ENCODE results near the gene CALN1.

CALN1 gene

DNA sequence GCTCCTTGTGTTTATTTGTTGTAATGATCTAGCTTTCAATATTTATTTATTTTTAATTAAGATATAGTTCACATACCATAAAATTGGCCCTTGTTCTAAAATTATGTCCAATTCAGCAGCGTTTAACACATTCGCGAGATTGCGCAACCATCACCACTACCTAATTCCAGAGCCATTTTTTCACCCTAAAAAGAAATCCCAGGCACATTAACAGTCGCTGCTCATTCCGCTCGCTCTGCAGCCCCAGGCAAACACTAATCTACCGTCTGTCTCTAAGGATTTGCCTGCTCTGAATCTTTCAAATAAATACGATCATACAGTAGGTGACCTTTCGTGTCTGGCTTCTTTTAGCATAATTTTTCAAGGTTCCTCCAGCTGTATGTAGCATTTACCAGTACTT, 616.7 kb downstream of the CALN1 start:
- TF ChIP-seq, protein P1, sequence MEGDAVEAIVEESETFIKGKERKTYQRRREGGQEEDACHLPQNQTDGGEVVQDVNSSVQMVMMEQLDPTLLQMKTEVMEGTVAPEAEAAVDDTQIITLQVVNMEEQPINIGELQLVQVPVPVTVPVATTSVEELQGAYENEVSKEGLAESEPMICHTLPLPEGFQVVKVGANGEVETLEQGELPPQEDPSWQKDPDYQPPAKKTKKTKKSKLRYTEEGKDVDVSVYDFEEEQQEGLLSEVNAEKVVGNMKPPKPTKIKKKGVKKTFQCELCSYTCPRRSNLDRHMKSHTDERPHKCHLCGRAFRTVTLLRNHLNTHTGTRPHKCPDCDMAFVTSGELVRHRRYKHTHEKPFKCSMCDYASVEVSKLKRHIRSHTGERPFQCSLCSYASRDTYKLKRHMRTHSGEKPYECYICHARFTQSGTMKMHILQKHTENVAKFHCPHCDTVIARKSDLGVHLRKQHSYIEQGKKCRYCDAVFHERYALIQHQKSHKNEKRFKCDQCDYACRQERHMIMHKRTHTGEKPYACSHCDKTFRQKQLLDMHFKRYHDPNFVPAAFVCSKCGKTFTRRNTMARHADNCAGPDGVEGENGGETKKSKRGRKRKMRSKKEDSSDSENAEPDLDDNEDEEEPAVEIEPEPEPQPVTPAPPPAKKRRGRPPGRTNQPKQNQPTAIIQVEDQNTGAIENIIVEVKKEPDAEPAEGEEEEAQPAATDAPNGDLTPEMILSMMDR (IDR thresholded peaks at IDR 0.05; ENCODE audit: insufficient read depth, low read depth, low read length, missing control alignments), result no peak
- DNase-seq (ENCODE audit: low read depth), result no peak

DNA sequence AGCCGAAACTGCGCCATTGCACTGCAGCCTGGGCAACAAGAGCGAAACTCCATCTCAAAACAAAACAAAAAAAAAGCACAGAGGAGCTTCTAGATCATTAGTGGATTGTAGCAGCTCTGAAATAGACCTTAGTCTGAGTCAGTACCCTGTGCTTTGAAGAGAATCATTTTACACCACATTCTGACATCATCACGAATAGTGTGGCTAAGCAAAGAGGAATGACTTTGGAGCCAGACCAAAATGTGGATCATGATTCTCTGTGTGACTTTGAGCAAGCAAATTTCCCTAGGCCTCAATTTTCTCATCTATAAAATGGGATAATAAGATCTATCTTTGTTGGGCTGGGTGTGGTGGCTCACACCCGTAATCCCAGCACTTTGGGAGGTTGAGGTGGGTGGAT, 618.9 kb downstream of the CALN1 start:
- no peak for DNase-seq (ENCODE audit: low read depth)
- TF ChIP-seq, protein P1 (IDR thresholded peaks at IDR 0.05; ENCODE audit: insufficient read depth, low read depth, low read length, missing control alignments), result no peak
- H3K4me3 ChIP-seq (ENCODE audit: low read length), result no peak overlapping the region

More for the DNA sequence above, 616.7 kb downstream of the CALN1 start:
- no peak overlapping the region for H3K4me3 ChIP-seq (ENCODE audit: low read length)

GRCh38 chr7:71787513-71787912, 624.6 kb downstream of the CALN1 start:
- DNase-seq (ENCODE audit: low read depth), result no peak
- no peak overlapping the region for H3K4me3 ChIP-seq (ENCODE audit: low read length)
- TF ChIP-seq, protein P1 (IDR thresholded peaks at IDR 0.05; ENCODE audit: insufficient read depth, low read depth, low read length, missing control alignments), result no peak

DNA sequence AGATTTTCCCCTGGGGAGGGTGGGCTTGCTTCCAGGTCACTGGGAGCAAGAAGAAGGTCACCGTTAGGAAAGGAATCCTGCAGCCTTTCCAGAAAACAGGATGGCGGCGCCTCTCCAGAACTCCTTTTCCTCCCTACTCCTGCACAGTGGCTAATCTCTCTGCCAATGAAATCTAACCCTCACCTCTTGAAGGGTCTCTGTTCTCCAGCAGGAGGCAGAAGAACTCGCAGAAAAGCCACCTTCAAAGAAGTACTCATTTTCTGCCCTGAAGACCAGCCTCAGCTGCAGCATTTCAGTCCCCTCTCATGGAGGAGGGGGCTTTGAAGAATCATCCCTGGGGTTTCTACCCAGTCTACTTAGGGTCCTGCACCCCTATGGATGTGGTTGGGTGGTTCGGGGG, 626.9 kb downstream of the CALN1 start:
- DNase-seq (ENCODE audit: low read depth), result no peak
- H3K4me3 ChIP-seq (ENCODE audit: low read length), result no peak overlapping the region
- TF ChIP-seq, protein P1 (IDR thresholded peaks at IDR 0.05; ENCODE audit: insufficient read depth, low read depth, low read length, missing control alignments), result no peak

DNA sequence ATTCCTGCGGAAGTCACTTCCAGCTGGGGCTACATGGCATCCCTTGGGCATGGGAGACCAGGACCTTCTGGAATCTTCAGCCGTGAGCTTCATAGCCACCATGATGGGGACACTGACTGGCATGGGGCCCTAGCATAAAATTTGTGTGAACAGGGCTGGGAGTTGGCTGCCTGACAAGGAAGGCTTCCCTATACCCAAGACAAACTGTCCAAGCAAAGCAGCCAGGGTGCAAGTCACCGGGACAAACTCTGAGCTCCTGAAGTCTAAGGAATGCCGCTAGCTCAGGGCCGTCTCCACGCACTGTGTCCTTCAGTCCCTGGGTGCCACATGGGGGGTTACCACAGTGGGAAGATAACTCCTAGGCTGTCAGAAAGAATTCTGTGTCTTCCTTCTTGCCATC, 627.4 kb downstream of the CALN1 start:
- TF ChIP-seq, protein P1 (IDR thresholded peaks at IDR 0.05; ENCODE audit: insufficient read depth, low read depth, low read length, missing control alignments), result no peak
- H3K4me3 ChIP-seq (ENCODE audit: low read length), result no peak overlapping the region
- DNase-seq (ENCODE audit: low read depth), result no peak

- DNase-seq (ENCODE audit: low read depth), result no peak
- no peak overlapping the region for H3K4me3 ChIP-seq (ENCODE audit: low read length)
- TF ChIP-seq, protein P1 (IDR thresholded peaks at IDR 0.05; ENCODE audit: insufficient read depth, low read depth, low read length, missing control alignments), result no peak
These were observed 628.0 kb downstream of the CALN1 start for GRCh38 chr7:71784180-71784579.

DNA sequence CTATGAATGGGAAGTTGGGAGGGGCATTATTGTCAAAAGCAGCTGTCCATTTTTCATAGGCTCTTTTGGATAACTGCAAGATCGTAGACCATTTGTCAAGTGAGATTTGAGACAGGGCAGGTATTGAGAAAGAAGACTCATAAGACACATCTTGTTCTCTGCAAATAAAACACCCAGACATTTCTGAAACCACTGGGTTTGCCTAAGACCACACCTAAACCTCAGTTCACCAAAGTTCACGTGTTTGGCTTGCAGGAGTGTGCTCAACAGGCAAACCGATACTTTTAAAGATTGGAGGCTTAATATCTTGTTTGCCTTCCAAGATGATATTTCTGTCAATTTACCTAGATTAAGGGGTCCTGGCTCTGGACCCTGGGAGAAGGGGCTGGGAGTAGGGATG, 628.4 kb downstream of the CALN1 start:
- TF ChIP-seq, protein P1 (IDR thresholded peaks at IDR 0.05; ENCODE audit: insufficient read depth, low read depth, low read length, missing control alignments), result no peak
- DNase-seq (ENCODE audit: low read depth), result no peak
- H3K4me3 ChIP-seq (ENCODE audit: low read length), result no peak overlapping the region
